Measurements from ENCODE around the gene MICB.

The MICB gene

GRCh38 chr6:31557443-31558317 is 59.7 kb downstream of the MICB start:
- Histone ChIP-seq H3K27ac (ENCODE audit: low read depth, low read length) (no peak overlapping the region), H3K27me3 (ENCODE audit: control insufficient read depth, insufficient read depth, low read length) (no peaks in the 10 kb centered on the region), H3K4me1 (ENCODE audit: control insufficient read depth, insufficient read depth, low read length) (no peaks in the 10 kb centered on the region), H3K9ac (ENCODE audit: low read length) (no peak overlapping the region), H3K4me3 (ENCODE audit: low read length) (no peak overlapping the region), H3K36me3 (ENCODE audit: control insufficient read depth, insufficient read depth, low read length) (peaks cover 11% of the 10 kb centered on the region)

- H3K9ac ChIP-seq (ENCODE audit: low read length): no peak overlapping the region
- H3K36me3 ChIP-seq (ENCODE audit: control insufficient read depth, insufficient read depth, low read length): peaks cover 11% of the 10 kb centered on the region
- no peaks in the 10 kb centered on the region for H3K4me1 ChIP-seq (ENCODE audit: control insufficient read depth, insufficient read depth, low read length)
- no peak overlapping the region for H3K4me3 ChIP-seq (ENCODE audit: low read length)
- no peak overlapping the region for H3K27ac ChIP-seq (ENCODE audit: low read depth, low read length)
- no peaks in the 10 kb centered on the region for H3K27me3 ChIP-seq (ENCODE audit: control insufficient read depth, insufficient read depth, low read length)
Measured at GRCh38 chr6:31558318-31558625, 60.3 kb downstream of the MICB start.

DNA sequence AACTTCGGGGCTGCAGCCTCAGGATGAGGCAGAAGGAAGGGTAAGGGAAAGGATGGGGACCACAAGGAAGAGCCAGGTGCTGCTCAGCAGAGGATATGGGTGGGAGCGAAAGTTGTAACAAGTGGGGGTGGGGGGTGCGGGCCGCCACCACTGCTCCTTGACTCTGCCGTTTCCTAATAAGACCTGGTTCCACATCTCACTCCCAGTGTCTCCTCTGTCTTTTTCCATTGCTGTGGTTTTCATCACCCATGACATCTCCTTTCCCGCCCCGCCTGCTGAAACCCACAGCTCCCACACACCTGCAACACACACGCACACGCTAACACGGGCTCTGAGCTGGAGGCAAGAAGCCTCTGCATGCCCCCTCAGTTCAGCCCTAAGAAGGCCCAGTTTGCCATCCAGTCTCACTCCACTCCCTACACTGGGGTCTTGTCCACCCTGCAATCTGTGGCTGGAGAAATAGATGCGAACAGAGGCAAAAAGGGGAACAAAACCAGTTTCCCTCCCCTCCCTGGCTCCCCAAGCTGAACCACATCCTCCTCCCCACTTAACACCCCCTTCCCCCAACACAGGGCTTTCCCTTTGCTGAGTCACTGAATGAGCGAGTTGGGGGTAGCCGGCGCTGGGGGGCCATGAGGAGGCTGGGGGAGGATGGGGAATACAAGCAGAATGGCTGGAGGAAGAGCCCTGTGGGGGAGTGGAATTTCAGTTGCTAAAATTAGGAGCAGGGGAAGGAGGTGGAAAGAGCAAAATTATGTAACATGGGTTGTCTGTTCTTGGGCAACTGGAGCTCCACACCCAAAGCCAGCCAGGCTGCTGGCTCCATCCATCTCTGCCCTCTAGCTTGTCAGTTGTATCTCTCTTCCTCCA is 60.9 kb downstream of the MICB start:
- Histone ChIP-seq H3K27me3 (ENCODE audit: control insufficient read depth, insufficient read depth, low read length) (no peaks in the 10 kb centered on the region), H3K36me3 (ENCODE audit: control insufficient read depth, insufficient read depth, low read length) (peaks cover 11% of the 10 kb centered on the region), H3K27ac (ENCODE audit: low read depth, low read length) (no peak overlapping the region), H3K9ac (ENCODE audit: low read length) (no peak overlapping the region), H3K4me1 (ENCODE audit: control insufficient read depth, insufficient read depth, low read length) (no peaks in the 10 kb centered on the region), H3K4me3 (ENCODE audit: low read length) (no peak overlapping the region)

GRCh38 chr6:31559606-31559957 is 61.6 kb downstream of the MICB start:
- peaks cover 11% of the 10 kb centered on the region for H3K36me3 ChIP-seq (ENCODE audit: control insufficient read depth, insufficient read depth, low read length)
- no peak overlapping the region for H3K4me3 ChIP-seq (ENCODE audit: low read length)
- no peaks in the 10 kb centered on the region for H3K27me3 ChIP-seq (ENCODE audit: control insufficient read depth, insufficient read depth, low read length)
- H3K4me1 ChIP-seq (ENCODE audit: control insufficient read depth, insufficient read depth, low read length): no peaks in the 10 kb centered on the region
- H3K9ac ChIP-seq (ENCODE audit: low read length): no peak overlapping the region
- no peak overlapping the region for H3K27ac ChIP-seq (ENCODE audit: low read depth, low read length)

GRCh38 chr6:31559958-31560696 is 62.2 kb downstream of the MICB start:
- Histone ChIP-seq H3K36me3 (ENCODE audit: control insufficient read depth, insufficient read depth, low read length) (peaks cover 11% of the 10 kb centered on the region), H3K27ac (ENCODE audit: low read depth, low read length) (no peak overlapping the region), H3K4me1 (ENCODE audit: control insufficient read depth, insufficient read depth, low read length) (no peaks in the 10 kb centered on the region), H3K9ac (ENCODE audit: low read length) (no peak overlapping the region), H3K27me3 (ENCODE audit: control insufficient read depth, insufficient read depth, low read length) (no peaks in the 10 kb centered on the region), H3K4me3 (ENCODE audit: low read length) (no peak overlapping the region)

- Histone ChIP-seq H3K36me3 (ENCODE audit: control insufficient read depth, insufficient read depth, low read length) (peaks cover 11% of the 10 kb centered on the region), H3K4me1 (ENCODE audit: control insufficient read depth, insufficient read depth, low read length) (no peaks in the 10 kb centered on the region), H3K27me3 (ENCODE audit: control insufficient read depth, insufficient read depth, low read length) (no peaks in the 10 kb centered on the region), H3K4me3 (ENCODE audit: low read length) (no peak overlapping the region), H3K27ac (ENCODE audit: low read depth, low read length) (no peak overlapping the region), H3K9ac (ENCODE audit: low read length) (no peak overlapping the region)
Measured at GRCh38 chr6:31560697-31561058, 62.7 kb downstream of the MICB start.
